GM19193 (cell line): ENCODE results near the gene CCN6.

Experiments used
- POLR2A ChIP-seq: IDR thresholded peaks from 4 replicates; pipeline ENCODE4 v1.6.1; 2011; ENCODE audit not compliant: insufficient read depth, insufficient read length; ENCODE audit errors: extremely low read depth

CCN6 gene

DNA sequence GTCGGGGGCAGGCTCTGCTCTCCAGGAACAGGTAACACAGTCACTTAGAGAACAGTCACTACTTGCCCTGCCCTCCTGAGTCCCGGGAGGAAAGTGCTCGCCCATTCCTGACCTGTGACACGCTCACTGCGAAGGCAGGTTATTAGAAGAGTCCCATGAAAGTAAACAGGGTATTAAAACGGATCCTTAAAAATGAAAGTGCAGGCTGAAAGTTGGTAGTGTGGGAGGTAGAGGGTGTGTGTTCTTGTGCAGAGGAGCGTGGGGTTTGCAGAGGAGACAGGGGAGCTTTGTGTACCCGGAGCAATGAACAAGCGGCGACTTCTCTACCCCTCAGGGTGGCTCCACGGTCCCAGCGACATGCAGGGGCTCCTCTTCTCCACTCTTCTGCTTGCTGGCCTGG is at the start of gene CCN6:
Gene CCN6 (plus strand): TSS at position 104 of the 400 bp plus-strand sequence. CDS start 254 bp downstream, at position 358.
- no peak for TF ChIP-seq POLR2A

GRCh38 chr6:112004201-112005012 is 49.5 kb upstream of the CCN6 start:
- no peak for TF ChIP-seq POLR2A

DNA sequence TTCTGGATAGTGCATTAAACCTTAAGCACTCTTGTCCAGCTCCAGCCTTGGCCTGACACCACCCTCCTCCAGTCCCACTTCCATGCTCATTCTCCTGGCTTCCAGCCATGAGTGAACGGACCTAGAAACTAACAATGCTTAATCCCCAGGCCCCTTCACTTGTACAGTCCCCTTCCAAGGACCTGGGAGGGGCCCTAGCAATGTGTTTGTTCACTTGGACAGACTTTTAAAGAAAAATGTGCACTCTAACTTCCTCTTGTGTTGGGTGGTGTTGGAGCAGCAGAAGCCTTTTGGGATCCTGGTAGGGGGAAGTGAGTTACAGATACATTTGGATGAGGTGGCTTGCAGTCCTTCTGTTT is 48.9 kb upstream of the CCN6 start:
- TF ChIP-seq POLR2A, result no peak

- no peak for TF ChIP-seq POLR2A
Measured at GRCh38 chr6:112007254-112007653, 46.6 kb upstream of the CCN6 start.

DNA sequence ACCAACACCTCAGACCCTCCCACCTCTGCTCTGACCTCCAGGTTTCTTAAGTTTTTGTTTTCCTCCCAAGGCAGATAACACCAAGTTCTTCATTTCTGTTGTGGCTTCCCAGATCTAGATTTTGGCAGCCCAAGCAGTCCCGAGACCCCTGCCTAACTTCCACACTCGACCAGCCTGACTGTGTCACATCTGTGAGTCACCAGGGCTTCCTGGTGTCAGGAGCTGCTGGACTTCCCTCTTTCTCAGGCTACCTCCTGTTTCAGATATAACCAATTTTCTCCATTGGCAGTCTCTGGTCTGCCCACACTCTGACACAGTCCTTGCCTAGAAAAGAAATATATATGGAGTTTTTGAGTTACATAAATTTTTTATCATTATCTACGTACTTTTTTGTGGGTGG is 46.1 kb upstream of the CCN6 start:
- TF ChIP-seq POLR2A, result no peak

GRCh38 chr6:112008482-112008881 is 45.4 kb upstream of the CCN6 start:
- no peak for TF ChIP-seq POLR2A

DNA sequence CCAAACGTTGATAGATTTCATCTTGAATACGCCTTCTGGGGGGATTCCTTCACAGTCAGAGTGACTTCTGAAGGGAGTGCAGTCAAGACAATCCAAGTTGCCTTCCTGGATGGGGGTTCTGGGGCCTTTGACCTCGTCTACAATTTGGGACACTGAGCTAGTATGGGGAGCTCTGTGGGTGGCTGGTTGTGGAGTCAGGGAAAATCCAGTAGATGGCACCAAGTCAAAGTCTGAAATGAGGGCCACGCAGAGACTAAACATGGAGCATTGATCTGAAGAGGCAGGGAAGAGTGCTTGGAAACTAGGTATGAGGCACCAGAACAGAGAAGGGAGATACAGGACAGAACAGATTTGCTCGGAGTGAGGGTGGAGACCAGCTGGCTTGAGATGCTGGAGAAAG is 43.6 kb upstream of the CCN6 start:
- no peak for TF ChIP-seq POLR2A

- TF ChIP-seq POLR2A, result no peak
Measured at GRCh38 chr6:112013051-112013450, 40.9 kb upstream of the CCN6 start.

DNA sequence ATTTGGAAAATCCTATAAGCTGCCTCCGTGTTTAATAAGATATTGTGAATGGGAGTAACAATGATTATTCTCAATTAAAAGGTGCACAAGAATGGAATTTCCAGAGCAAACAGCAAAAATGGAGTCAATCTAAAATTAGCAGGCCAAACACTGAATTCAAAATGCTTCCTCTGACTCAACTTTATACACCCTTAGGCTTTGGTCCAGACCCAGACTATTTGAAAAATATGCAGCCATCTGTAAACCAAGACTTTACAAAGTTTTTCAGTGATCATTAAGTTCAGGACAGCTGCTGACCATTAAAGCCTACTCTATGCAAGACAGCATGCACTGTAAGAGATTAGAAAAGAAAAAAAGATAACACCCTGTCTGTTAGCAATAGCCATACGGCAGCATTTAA is 39.4 kb upstream of the CCN6 start:
- no peak for TF ChIP-seq POLR2A

- no peak for TF ChIP-seq POLR2A
Measured at GRCh38 chr6:112015725-112016124, 38.2 kb upstream of the CCN6 start.

DNA sequence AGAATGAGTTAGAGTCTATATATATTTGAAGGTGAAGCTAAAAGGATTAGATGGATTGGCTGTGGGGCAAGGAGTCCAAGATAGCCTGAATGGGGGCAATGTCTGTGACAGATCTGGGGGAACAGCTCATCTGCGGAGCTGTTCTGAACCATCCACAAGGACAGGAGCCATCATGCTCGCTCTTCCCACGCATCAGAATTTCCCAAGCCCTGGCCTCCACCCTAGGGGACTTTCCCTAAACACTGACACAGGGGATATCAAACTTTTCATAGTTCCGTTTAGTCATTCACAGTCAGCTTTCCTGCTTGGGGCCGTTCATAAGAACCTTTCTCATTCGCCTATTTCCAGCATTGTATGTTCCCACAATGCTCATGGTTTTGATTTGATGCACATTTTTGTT is 37.6 kb upstream of the CCN6 start:
- TF ChIP-seq POLR2A, result no peak

DNA sequence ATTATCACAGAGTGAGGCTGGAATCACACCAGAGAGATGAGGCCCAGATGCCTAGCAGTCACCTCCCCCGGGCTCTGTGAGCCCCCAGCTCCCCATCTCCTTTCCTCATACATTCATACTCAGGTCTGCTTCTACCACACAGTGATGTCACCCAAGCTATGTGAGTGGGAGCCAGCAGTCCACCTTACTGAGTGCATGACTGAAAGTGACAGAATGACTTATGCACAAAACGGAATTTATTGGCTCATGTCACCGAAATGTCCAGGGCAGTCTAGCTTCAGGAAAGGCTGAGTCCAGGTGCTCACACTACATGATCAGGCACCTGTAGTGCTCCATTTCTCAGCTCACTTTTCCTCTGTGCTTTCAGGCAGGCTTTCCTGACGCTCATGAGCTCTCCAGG is 36.7 kb upstream of the CCN6 start:
- TF ChIP-seq POLR2A, result no peak

DNA sequence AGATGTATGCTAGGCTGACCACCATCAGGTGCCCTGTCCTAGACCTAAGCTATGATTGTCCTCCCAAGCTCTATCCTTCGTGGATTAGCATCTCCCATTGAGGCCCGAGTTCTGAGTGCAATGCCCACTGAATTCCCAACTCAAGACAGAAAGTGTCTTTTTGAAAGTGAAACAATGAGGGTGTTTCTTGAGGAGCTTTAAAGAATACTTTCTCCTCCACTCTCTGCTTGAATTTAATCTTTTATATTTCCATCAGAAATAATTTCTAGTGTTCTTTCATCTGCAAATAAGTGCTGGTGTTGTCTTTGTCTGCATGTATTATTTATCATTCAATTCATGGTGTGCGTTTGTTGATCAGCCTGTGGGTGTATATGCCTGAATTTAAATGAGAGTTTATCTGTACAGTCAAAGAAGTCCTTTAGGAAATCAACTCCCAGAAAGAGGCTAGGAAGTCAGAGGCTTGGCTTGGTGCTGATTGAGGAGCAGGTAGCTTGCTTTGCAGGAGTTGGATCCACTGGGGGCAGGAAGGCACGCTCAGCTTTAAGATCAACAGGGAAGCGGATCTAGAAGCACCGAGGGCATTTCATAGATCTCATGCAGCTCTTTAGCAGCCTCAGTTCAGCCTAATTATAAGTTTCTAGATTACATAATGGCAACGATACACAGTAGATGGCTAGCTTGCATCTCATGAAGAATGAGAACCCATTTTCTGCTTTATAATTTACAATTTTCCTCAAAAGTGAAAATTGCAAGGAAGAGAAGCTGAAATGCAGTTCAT is 36.0 kb upstream of the CCN6 start:
- no peak for TF ChIP-seq POLR2A

GRCh38 chr6:112018619-112019416 is 35.1 kb upstream of the CCN6 start:
- no peak for TF ChIP-seq POLR2A

GRCh38 chr6:112019589-112019988 is 34.3 kb upstream of the CCN6 start:
- no peak for TF ChIP-seq POLR2A

GRCh38 chr6:112021691-112022310 is 32.1 kb upstream of the CCN6 start:
- no peak for TF ChIP-seq POLR2A

DNA sequence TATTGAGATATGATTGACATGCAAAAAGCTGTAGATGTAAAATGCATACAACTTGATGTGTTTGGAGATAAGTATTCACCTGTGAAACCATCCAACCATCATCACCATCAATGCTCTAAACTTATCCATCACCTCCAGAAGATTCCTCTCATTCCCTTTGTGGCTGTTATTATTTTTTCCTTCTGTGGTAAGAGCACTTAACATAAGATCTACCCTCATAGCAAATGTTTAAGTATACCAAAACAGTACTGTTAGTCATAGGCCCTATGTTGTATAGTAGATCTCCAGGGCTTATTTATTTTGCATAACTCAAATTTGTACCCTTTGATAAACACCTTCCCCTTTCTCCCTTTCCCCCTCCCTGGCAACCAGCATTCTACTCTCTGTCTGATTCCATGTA is 31.2 kb upstream of the CCN6 start:
- no peak for TF ChIP-seq POLR2A
